Gastroesophageal sphincter (tissue), 3 donors: ENCODE measurements around the gene NPLOC4.
A peak's percentile ranks its signal among the peaks of the same experiment; 100 is the strongest.

Source experiments
- EP300 ChIP-seq: sonication (generic); formaldehyde crosslinking; IDR thresholded peaks from one replicate; pipeline ENCODE4 v1.6.1; 2017; ENCODE audit warnings: antibody characterized with exemption, mild to moderate bottlenecking
- POLR2A ChIP-seq, 2 donors: fragments of 450-650 bp; IDR thresholded peaks; one replicate each; pipeline ENCODE4 v1.6.1; 2017; ENCODE audit warnings: antibody characterized with exemption in 2 of 2, mild to moderate bottlenecking in 2 of 2, moderate library complexity in 1 of 2
- POLR2AphosphoS5 ChIP-seq: sonication (generic); formaldehyde crosslinking; IDR thresholded peaks from one replicate; pipeline ENCODE4 v1.6.1; 2017; ENCODE audit warnings: antibody characterized with exemption
- TF ChIP-seq, protein P1 (sequence below), 4 experiments: fragments of 200-600 bp in 2 of 4; fragments of 450-650 bp in 2 of 4; sonication (generic) in 1 of 4; IDR thresholded peaks; one replicate each; pipeline ENCODE4 v1.5.1; 2017 to 2019; ENCODE audit warnings: antibody characterized with exemption in 4 of 4, mild to moderate bottlenecking in 2 of 4, moderate library complexity in 2 of 4

DNA sequence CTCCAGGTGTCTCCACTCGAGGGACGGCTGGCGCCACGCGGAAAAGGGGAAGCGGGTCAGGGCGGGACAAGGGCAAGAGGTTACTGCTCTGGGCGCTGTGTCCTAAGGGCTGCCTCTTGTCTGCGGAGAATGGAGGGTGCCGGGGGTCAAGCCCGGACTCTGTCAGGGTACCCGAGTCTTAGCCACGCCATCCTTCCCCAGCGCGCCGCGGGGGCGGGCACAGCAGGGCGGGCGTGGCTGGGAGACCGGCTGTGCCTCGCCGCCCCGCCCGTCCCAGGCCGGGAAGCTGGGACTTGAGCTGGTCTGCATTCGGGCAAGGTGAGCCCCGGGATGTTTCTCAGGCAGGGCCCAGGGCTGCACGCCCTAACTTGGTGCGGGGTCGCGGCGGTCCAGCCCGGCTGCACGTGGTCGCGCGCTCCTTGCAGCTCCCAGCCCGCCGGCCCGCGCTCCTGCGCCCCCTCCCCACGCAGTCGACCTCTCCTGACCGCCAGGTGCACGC lies 118.1 kb downstream of the NPLOC4 start:
- TF ChIP-seq, protein P1, sequence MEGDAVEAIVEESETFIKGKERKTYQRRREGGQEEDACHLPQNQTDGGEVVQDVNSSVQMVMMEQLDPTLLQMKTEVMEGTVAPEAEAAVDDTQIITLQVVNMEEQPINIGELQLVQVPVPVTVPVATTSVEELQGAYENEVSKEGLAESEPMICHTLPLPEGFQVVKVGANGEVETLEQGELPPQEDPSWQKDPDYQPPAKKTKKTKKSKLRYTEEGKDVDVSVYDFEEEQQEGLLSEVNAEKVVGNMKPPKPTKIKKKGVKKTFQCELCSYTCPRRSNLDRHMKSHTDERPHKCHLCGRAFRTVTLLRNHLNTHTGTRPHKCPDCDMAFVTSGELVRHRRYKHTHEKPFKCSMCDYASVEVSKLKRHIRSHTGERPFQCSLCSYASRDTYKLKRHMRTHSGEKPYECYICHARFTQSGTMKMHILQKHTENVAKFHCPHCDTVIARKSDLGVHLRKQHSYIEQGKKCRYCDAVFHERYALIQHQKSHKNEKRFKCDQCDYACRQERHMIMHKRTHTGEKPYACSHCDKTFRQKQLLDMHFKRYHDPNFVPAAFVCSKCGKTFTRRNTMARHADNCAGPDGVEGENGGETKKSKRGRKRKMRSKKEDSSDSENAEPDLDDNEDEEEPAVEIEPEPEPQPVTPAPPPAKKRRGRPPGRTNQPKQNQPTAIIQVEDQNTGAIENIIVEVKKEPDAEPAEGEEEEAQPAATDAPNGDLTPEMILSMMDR (IDR thresholded peaks at IDR 0.05) = no peak
- TF ChIP-seq POLR2AphosphoS5 = no peak
- TF ChIP-seq POLR2A (IDR thresholded peaks at IDR 0.05) = peak; percentile 5 to 25
- no peak for TF ChIP-seq EP300
